HepG2 (cell line): Measurements from ENCODE around the gene CIAPIN1. TPM values are rescaled to one million over a fixed set of nuclear protein-coding genes. Genes with fewer than 3 reads are reported as not detected.

Source experiments
- CSRNP2 ChIP-seq: sonication (generic); formaldehyde crosslinking; conservative IDR thresholded peaks from 2 replicates; pipeline ENCODE4 v1.8.0; 2022; ENCODE audit warnings: low read depth, missing genetic modification reagents
- DMTF1 ChIP-seq: sonication (generic); formaldehyde crosslinking; IDR thresholded peaks from 2 replicates; pipeline ENCODE4 v1.4.0; 2020; ENCODE audit warnings: mild to moderate bottlenecking, missing genetic modification reagents
- E2F5 ChIP-seq: sonication (generic); formaldehyde crosslinking; conservative IDR thresholded peaks from 2 replicates; pipeline ENCODE4 v1.4.0; 2020; ENCODE audit warnings: missing genetic modification reagents
- HBP1 ChIP-seq: IDR thresholded peaks from 2 replicates; pipeline ENCODE4 v1.6.1; 2016; ENCODE audit warnings: low read depth, control low read depth
- JUND ChIP-seq: sonication (generic); formaldehyde crosslinking; IDR thresholded peaks from 2 replicates; pipeline ENCODE4 v1.8.0; 2022; ENCODE audit warnings: mild to moderate bottlenecking, missing genetic modification reagents
- NONO ChIP-seq, 2 experiments: fragments of 450-650 bp in 1 of 2; sonication (generic) in 1 of 2; formaldehyde crosslinking in 1 of 2; IDR thresholded peaks in 1 of 2; conservative IDR thresholded peaks in 1 of 2; 2 replicates each; pipeline versions ENCODE4 v1.6.1 to v1.8.0; 2017 to 2022; ENCODE audit warnings: mild to moderate bottlenecking in 1 of 2, missing genetic modification reagents in 1 of 2, moderate library complexity in 1 of 2
- POLR2A ChIP-seq, 2 experiments: IDR thresholded peaks; 2 replicates each; pipeline ENCODE4 v1.6.1; 2011; ENCODE audit warnings: low read depth in 2 of 2, low read length in 2 of 2, mild to moderate bottlenecking in 1 of 2, moderate library complexity in 1 of 2; ENCODE audit not compliant: insufficient read depth in 1 of 2
- PRDM15 ChIP-seq: sonication (generic); formaldehyde crosslinking; IDR thresholded peaks from 2 replicates; pipeline ENCODE4 v1.4.0; 2020; ENCODE audit warnings: missing genetic modification reagents
- SP4 ChIP-seq: sonication (generic); formaldehyde crosslinking; IDR thresholded peaks from 2 replicates; pipeline ENCODE4 v1.8.1; 2023; ENCODE audit warnings: mild to moderate bottlenecking, missing genetic modification reagents
- SRSF1 ChIP-seq: fragments of 200-400 bp; formaldehyde crosslinking; optimal IDR thresholded peaks from 2 replicates; pipeline ENCODE3; 2017; ENCODE audit warnings: mild to moderate bottlenecking, low read depth, low read length, moderate library complexity
- ZFX ChIP-seq: sonication (generic); formaldehyde crosslinking; IDR thresholded peaks from 2 replicates; pipeline ENCODE4 v1.4.0; 2020; ENCODE audit warnings: mild to moderate bottlenecking, low read depth, missing genetic modification reagents, moderate library complexity
- ZNF235 ChIP-seq: sonication (generic); formaldehyde crosslinking; IDR thresholded peaks from 2 replicates; pipeline ENCODE4 v1.8.1; 2023; ENCODE audit warnings: mild to moderate bottlenecking, missing genetic modification reagents, borderline replicate concordance
- ZNF44 ChIP-seq: sonication (generic); formaldehyde crosslinking; IDR thresholded peaks from 2 replicates; pipeline ENCODE4 v1.5.1; 2020; ENCODE audit warnings: mild to moderate bottlenecking, missing genetic modification reagents
- ZNF484 ChIP-seq: sonication (generic); formaldehyde crosslinking; IDR thresholded peaks from 2 replicates; pipeline ENCODE4 v1.5.1; 2020; ENCODE audit warnings: mild to moderate bottlenecking, low read depth, missing genetic modification reagents, borderline replicate concordance
- ZNF496 ChIP-seq: sonication (generic); formaldehyde crosslinking; IDR thresholded peaks from 2 replicates; pipeline ENCODE4 v1.8.1; 2023; ENCODE audit warnings: mild to moderate bottlenecking, moderate library complexity, missing genetic modification reagents; ENCODE audit not compliant: insufficient replicate concordance
- ZNF619 ChIP-seq: sonication (generic); formaldehyde crosslinking; IDR thresholded peaks from 2 replicates; pipeline ENCODE4 v1.4.0; 2020; ENCODE audit warnings: mild to moderate bottlenecking, missing genetic modification reagents
- ZNF768 ChIP-seq: sonication (generic); formaldehyde crosslinking; IDR thresholded peaks from 2 replicates; pipeline ENCODE4 v1.4.0; 2020; ENCODE audit warnings: missing genetic modification reagents
- ZNF878 ChIP-seq: sonication (generic); formaldehyde crosslinking; IDR thresholded peaks from 2 replicates; pipeline ENCODE4 v1.8.1; 2023; ENCODE audit warnings: mild to moderate bottlenecking, missing genetic modification reagents, moderate library complexity
- polyA plus RNA-seq, 8 experiments: library from polyadenylated mRNA; depleted of rRNA in 3 of 8; stranded (reverse) in 7 of 8; unstranded in 1 of 8; fragments of >200 nt; fragmentation: Illumina TruSeq in 4 of 8; extraction: Trizol in 4 of 8; gene quantifications; 2 replicates each; pipeline versions ENCODE4 v1.2.1 to v1.2.3, GENCODE V29; 2011 to 2016; ENCODE audit warnings: low read depth in 4 of 8, missing spikeins in 1 of 8, mixed read lengths in 1 of 8; ENCODE audit not compliant: insufficient read depth in 1 of 8
- total RNA-seq, 5 experiments: library from RNA; depleted of rRNA; stranded (reverse); fragments of >200 nt; fragmentation: Illumina TruSeq; extraction: Trizol; gene quantifications; 2 replicates each; pipeline ENCODE4 v1.2.3, GENCODE V29; 2016; ENCODE audit warnings: low read depth in 1 of 5

Gene CIAPIN1
- total and polyA plus RNA-seq, 2 of the 13 experiments (the other 11 are each of a cell fraction or from before 2014, with no cell fraction given) = 69.3 to 89.7 TPM

GRCh38 chr16:57384248-57385070, 62.7 kb downstream of the CIAPIN1 start (continued):
- 0 out of 2 replicates have a peak, but pooled peaks have one; percentile 7 for TF ChIP-seq PRDM15 (CRISPR knock-in tag)
- TF ChIP-seq ZNF44 (CRISPR knock-in tag) = peak; percentile 60; the same call in 1 of the 2 replicates
- TF ChIP-seq DMTF1 (CRISPR knock-in tag) = no peak
- peak; percentile 64; the same call in 1 of the 2 replicates for TF ChIP-seq ZNF619 (CRISPR knock-in tag)
- peak; percentile 38 for TF ChIP-seq ZFX (CRISPR knock-in tag)
- no peak for TF ChIP-seq CSRNP2 (CRISPR knock-in tag)
- no peak for TF ChIP-seq ZNF496 (CRISPR knock-in tag)
- TF ChIP-seq ZNF484 (CRISPR knock-in tag) = no peak
- TF ChIP-seq ZNF878 (CRISPR knock-in tag) = no peak
- no peak for TF ChIP-seq E2F5
- peak; percentile 55 for TF ChIP-seq SP4 (CRISPR knock-in tag)
- TF ChIP-seq SRSF1 = peak; percentile 28
- TF ChIP-seq ZNF768 (CRISPR knock-in tag) = peak; percentile 84
- TF ChIP-seq JUND (CRISPR knock-in tag) = no peak
- 0 out of 2 replicates have a peak, but pooled peaks have one; percentile 42 for TF ChIP-seq HBP1
- peak in 1 of 2 experiments; percentile 52; a peak in 2 of 4 replicates for TF ChIP-seq POLR2A (IDR thresholded peaks at IDR 0.05; ENCODE audit: insufficient read depth in 1 of 2, low read depth in 2 of 2, low read length in 2 of 2)
- TF ChIP-seq ZNF235 (CRISPR knock-in tag) = peak; percentile 87
- TF ChIP-seq NONO (IDR thresholded peaks at IDR 0.05) = no peak
- peak; percentile 88 for TF ChIP-seq NONO (CRISPR knock-in tag; conservative IDR thresholded peaks at IDR 0.05)
